ENCODE data around the gene ZNF496. TPM values are rescaled to one million over a fixed set of nuclear protein-coding genes. Genes with fewer than 3 reads are reported as not detected.
"Not testable (repeated sequence)": the region's sequence is repeated elsewhere in the genome, so short reads cannot be mapped to it uniquely, and the experiment has no call there.

The ZNF496 gene
- total and polyA plus RNA-seq, 9 donors, result 19.3 to 53.8 (median 40.0) TPM

- no peak for TF ChIP-seq CTCF (IDR thresholded peaks at IDR 0.05)
- TF ChIP-seq POLR2A (IDR thresholded peaks at IDR 0.05), result no peak
- TF ChIP-seq EP300 (IDR thresholded peaks at IDR 0.05), result no peak
- WGBS, 3 donors, result 67 to 100% (median 76%) methylated on average over 1 of the region's 1 CpG
- no peaks in the 10 kb centered on the region for H3K36me3 ChIP-seq
- H3K27me3 ChIP-seq, result no peaks in the 10 kb centered on the region
- intact Hi-C loops (cut with DNase I), result no loop called here
- no peak overlapping the region for H3K27ac ChIP-seq
- H3K4me3 ChIP-seq, result no peak overlapping the region
- no peaks in the 10 kb centered on the region for H3K4me1 ChIP-seq (ENCODE audit: insufficient read depth)
- DNase-seq, result no peak
- H3K9me3 ChIP-seq, result no peaks in the 10 kb centered on the region
Measured at GRCh38 chr1:247270003-247270402, 61.7 kb downstream of the ZNF496 start.

GRCh38 chr1:247269133-247269532 is 62.5 kb downstream of the ZNF496 start:
- no peak for TF ChIP-seq EP300 (IDR thresholded peaks at IDR 0.05)
- no peak for TF ChIP-seq POLR2A (IDR thresholded peaks at IDR 0.05)
- TF ChIP-seq CTCF (IDR thresholded peaks at IDR 0.05), result no peak
- Histone ChIP-seq H3K4me1 (ENCODE audit: insufficient read depth) (no peaks in the 10 kb centered on the region), H3K9me3 (no peaks in the 10 kb centered on the region), H3K27me3 (no peaks in the 10 kb centered on the region), H3K27ac (no peak overlapping the region), H3K4me3 (no peak overlapping the region), H3K36me3 (no peaks in the 10 kb centered on the region)
- intact Hi-C loops (cut with DNase I), result no loop called here
- DNase-seq, result no peak

GRCh38 chr1:247268390-247269045 is 63.1 kb downstream of the ZNF496 start:
- no peaks in the 10 kb centered on the region for H3K36me3 ChIP-seq
- WGBS, 3 donors, result 73 to 86% (median 80%) methylated on average over 2 of the region's 2 CpGs
- no peak overlapping the region for H3K4me3 ChIP-seq
- DNase-seq, result no peak
- intact Hi-C loops (cut with DNase I), result no loop called here
- H3K4me1 ChIP-seq (ENCODE audit: insufficient read depth), result no peaks in the 10 kb centered on the region
- no peaks in the 10 kb centered on the region for H3K27me3 ChIP-seq
- H3K9me3 ChIP-seq, result no peaks in the 10 kb centered on the region
- H3K27ac ChIP-seq, result no peak overlapping the region
- TF ChIP-seq EP300 (IDR thresholded peaks at IDR 0.05), result no peak
- TF ChIP-seq CTCF (IDR thresholded peaks at IDR 0.05), result no peak
- TF ChIP-seq POLR2A (IDR thresholded peaks at IDR 0.05), result no peak

- WGBS, 3 donors, result 58 to 76% (median 68%) methylated on average over 5 of the region's 5 CpGs
- no peak overlapping the region for H3K4me3 ChIP-seq
- H3K27ac ChIP-seq, result no peak overlapping the region
- intact Hi-C loops (cut with DNase I), result no loop called here
- H3K9me3 ChIP-seq, result no peaks in the 10 kb centered on the region
- H3K4me1 ChIP-seq (ENCODE audit: insufficient read depth), result no peaks in the 10 kb centered on the region
- H3K36me3 ChIP-seq, result no peaks in the 10 kb centered on the region
- no peaks in the 10 kb centered on the region for H3K27me3 ChIP-seq
- DNase-seq, result no peak
- no peak for TF ChIP-seq EP300 (IDR thresholded peaks at IDR 0.05)
- TF ChIP-seq POLR2A (IDR thresholded peaks at IDR 0.05), result no peak
- no peak for TF ChIP-seq CTCF (IDR thresholded peaks at IDR 0.05)
Measured at GRCh38 chr1:247266053-247266452, 65.6 kb downstream of the ZNF496 start.

GRCh38 chr1:247255772-247256171 is 75.9 kb downstream of the ZNF496 start, which contains the start of gene VN1R5:
TSS of gene VN1R5 (plus strand) at chr1:247256072.
- H3K27me3 ChIP-seq; intact Hi-C loops (cut with DNase I); H3K9me3 ChIP-seq; DNase-seq; H3K27ac ChIP-seq; H3K4me3 ChIP-seq; H3K4me1 ChIP-seq (ENCODE audit: insufficient read depth); H3K36me3 ChIP-seq: not testable (repeated sequence)
- 79 to 97% (median 79%) methylated on average over 1 of the region's 1 CpG for WGBS, 3 donors
